Thyroid gland (tissue), 4 donors: ENCODE measurements around the gene ZNF48.

Experiments used
- CTCF ChIP-seq, 6 experiments: fragments of 200-600 bp in 3 of 6; fragments of 450-650 bp in 3 of 6; sonication (generic) in 3 of 6; IDR thresholded peaks; one replicate each; pipeline ENCODE4 v1.5.1; 2016 to 2019; ENCODE audit warnings: antibody characterized with exemption in 6 of 6, mild to moderate bottlenecking in 2 of 6, inconsistent platforms in 1 of 6, moderate library complexity in 1 of 6
- POLR2A ChIP-seq, 2 donors: fragments of 450-650 bp; IDR thresholded peaks; one replicate each; pipeline ENCODE4 v1.6.1; 2017; ENCODE audit warnings: antibody characterized with exemption in 2 of 2, mild to moderate bottlenecking in 2 of 2, moderate library complexity in 1 of 2

- no peak for TF ChIP-seq CTCF (IDR thresholded peaks at IDR 0.05)
- no peak for TF ChIP-seq POLR2A (IDR thresholded peaks at IDR 0.05)
Measured at GRCh38 chr16:30421010-30421409, 25.8 kb downstream of the ZNF48 start.
